ENCODE results near the gene SNX3.
"Not testable (repeated sequence)": the region's sequence is repeated elsewhere in the genome, so short reads cannot be mapped to it uniquely, and the experiment has no call there.

Gene SNX3

GRCh38 chr6:108260126-108260808, 573 bp downstream of the SNX3 start:
- peak; percentile 40 to 45 for DNase-seq

- no peak for DNase-seq
These were observed 6.1 kb downstream of the SNX3 start for GRCh38 chr6:108254433-108255410.

GRCh38 chr6:108253241-108253640, 7.6 kb downstream of the SNX3 start:
- DNase-seq = no peak

GRCh38 chr6:108252055-108252454, 8.8 kb downstream of the SNX3 start:
- DNase-seq = no peak

- DNase-seq = no peak
These were observed 9.6 kb downstream of the SNX3 start for GRCh38 chr6:108251252-108251651.

- no peak for DNase-seq
These were observed 10.5 kb downstream of the SNX3 start for GRCh38 chr6:108250240-108250866.

- no peak for DNase-seq
These were observed 12.8 kb downstream of the SNX3 start for GRCh38 chr6:108247965-108248536.

- not testable (repeated sequence) for DNase-seq
These were observed 15.7 kb downstream of the SNX3 start for GRCh38 chr6:108245095-108245494.

- no peak for DNase-seq
These were observed 17.0 kb downstream of the SNX3 start for GRCh38 chr6:108243836-108244235.

GRCh38 chr6:108242721-108243120, 18.1 kb downstream of the SNX3 start:
- no peak for DNase-seq

GRCh38 chr6:108242259-108242658, 18.6 kb downstream of the SNX3 start:
- DNase-seq = no peak

GRCh38 chr6:108238322-108238721, 22.5 kb downstream of the SNX3 start:
- no peak for DNase-seq

GRCh38 chr6:108236791-108237190, 24.0 kb downstream of the SNX3 start:
- no peak for DNase-seq

GRCh38 chr6:108235127-108235526, 25.7 kb downstream of the SNX3 start:
- DNase-seq = no peak

GRCh38 chr6:108228416-108228815, 32.4 kb downstream of the SNX3 start:
- no peak for DNase-seq

GRCh38 chr6:108227290-108227689, 33.5 kb downstream of the SNX3 start:
- no peak for DNase-seq

GRCh38 chr6:108222504-108222903, 38.3 kb downstream of the SNX3 start:
- DNase-seq = no peak

- DNase-seq = no peak
These were observed 38.8 kb downstream of the SNX3 start for GRCh38 chr6:108222064-108222463.

- no peak for DNase-seq
These were observed 49.2 kb downstream of the SNX3 start for GRCh38 chr6:108211671-108212070.

GRCh38 chr6:108210556-108210955, 50.3 kb downstream of the SNX3 start:
- no peak for DNase-seq

- DNase-seq = no peak
These were observed 51.1 kb downstream of the SNX3 start for GRCh38 chr6:108209738-108210137.

GRCh38 chr6:108207013-108207412, 53.8 kb downstream of the SNX3 start:
- no peak for DNase-seq

Measured in activated T-cell treated with anti-CD3 and anti-CD28 coated beads, Interleukin-2, amount 50 U/mL, for 48 hours (primary cell).